Chondrocyte (in vitro differentiated cells): Measurements from ENCODE around the gene S100A11. TPM values are rescaled to one million over a fixed set of nuclear protein-coding genes. Genes with fewer than 3 reads are reported as not detected.

Source experiments
- DNase-seq: peaks from one replicate; pipeline ENCODE4 v3.0.0; 2021; ENCODE audit warnings: mixed read lengths, low spot score
- H3K27ac Mint-ChIP-seq: one replicate; pipeline ENCODE4 v1.8.0; 2021; ENCODE audit warnings: mild to moderate bottlenecking, moderate library complexity, mixed read lengths; ENCODE audit not compliant: unreplicated experiment
- H3K27me3 Mint-ChIP-seq: 2 replicates; pipeline ENCODE4 v1.8.0; 2021; ENCODE audit warnings: low read depth, mixed read lengths
- H3K36me3 Mint-ChIP-seq: 2 replicates; pipeline ENCODE4 v1.8.0; 2021; ENCODE audit warnings: low read depth, mixed read lengths
- H3K4me1 Mint-ChIP-seq: 2 replicates; pipeline ENCODE4 v1.8.0; 2021; ENCODE audit warnings: low read depth, mild to moderate bottlenecking, mixed read lengths
- H3K4me3 Mint-ChIP-seq: one replicate; pipeline ENCODE4 v1.8.0; 2021; ENCODE audit warnings: mild to moderate bottlenecking, moderate library complexity, mixed read lengths; ENCODE audit not compliant: unreplicated experiment
- H3K9me3 Mint-ChIP-seq: 2 replicates; pipeline ENCODE4 v1.8.0; 2021; ENCODE audit warnings: low read depth, mixed read lengths
- CTCF ChIP-seq: fragments of 200-600 bp; sonication (generic); IDR thresholded peaks from 2 replicates; pipeline ENCODE4 v1.5.0; 2021; ENCODE audit warnings: antibody characterized with exemption, mild to moderate bottlenecking, moderate library complexity
- total RNA-seq: library from RNA; stranded (reverse); gene quantifications from 3 replicates; pipeline ENCODE4 v1.2.1, GENCODE V29; 2021

Gene S100A11
- total RNA-seq, 1 donor from 2014 or later = 741 TPM

GRCh38 chr1:152014943-152015342 lies 21.9 kb downstream of the S100A11 start:
- Mint-ChIP-seq H3K4me3 (no peak overlapping the region), H3K27me3 (peaks cover 3% of the 10 kb centered on the region), H3K9me3 (no peaks in the 10 kb centered on the region), H3K4me1 (no peaks in the 10 kb centered on the region), H3K36me3 (no peaks in the 10 kb centered on the region), H3K27ac (no peak overlapping the region)
- no peak for DNase-seq
- no peak for TF ChIP-seq CTCF

GRCh38 chr1:152013664-152014237 lies 23.1 kb downstream of the S100A11 start:
- Mint-ChIP-seq H3K4me1 (no peaks in the 10 kb centered on the region), H3K9me3 (no peaks in the 10 kb centered on the region), H3K27me3 (peaks cover 11% of the 10 kb centered on the region), H3K36me3 (no peaks in the 10 kb centered on the region), H3K27ac (no peak overlapping the region), H3K4me3 (no peak overlapping the region)
- DNase-seq = no peak
- TF ChIP-seq CTCF = peak; percentile 79

GRCh38 chr1:152009691-152010090 lies 27.1 kb downstream of the S100A11 start:
- Mint-ChIP-seq H3K36me3 (no peaks in the 10 kb centered on the region), H3K4me3 (no peak overlapping the region), H3K27ac (no peak overlapping the region), H3K4me1 (no peaks in the 10 kb centered on the region), H3K27me3 (peaks cover 39% of the 10 kb centered on the region), H3K9me3 (no peaks in the 10 kb centered on the region)
- no peak for DNase-seq
- TF ChIP-seq CTCF = no peak

- no peaks in the 10 kb centered on the region for H3K36me3 Mint-ChIP-seq
- H3K27ac Mint-ChIP-seq = no peak overlapping the region
- DNase-seq = no peak
- H3K4me3 Mint-ChIP-seq = no peak overlapping the region
- H3K4me1 Mint-ChIP-seq = no peaks in the 10 kb centered on the region
- TF ChIP-seq CTCF = no peak
- H3K27me3 Mint-ChIP-seq = peaks cover 53% of the 10 kb centered on the region
- no peaks in the 10 kb centered on the region for H3K9me3 Mint-ChIP-seq
Measured at GRCh38 chr1:152007047-152007446, 29.8 kb downstream of the S100A11 start.

GRCh38 chr1:152005360-152005912 lies 31.4 kb downstream of the S100A11 start:
- peaks cover 5% of the 10 kb centered on the region for H3K4me1 Mint-ChIP-seq
- H3K4me3 Mint-ChIP-seq = no peak overlapping the region
- DNase-seq = no peak
- no peak for TF ChIP-seq CTCF
- H3K27ac Mint-ChIP-seq = no peak overlapping the region
- no peaks in the 10 kb centered on the region for H3K9me3 Mint-ChIP-seq
- no peaks in the 10 kb centered on the region for H3K36me3 Mint-ChIP-seq
- peaks cover 53% of the 10 kb centered on the region for H3K27me3 Mint-ChIP-seq
